SK-N-SH treated with all-trans-retinoic acid at 6 μM for 48 hours (cell line): ENCODE data around the gene ARHGAP25.

ENCODE experiments used
- ATAC-seq: fragments of 200-7000 bp; cut with Tn5 transposase; 3 replicates; pipeline ENCODE4 v1.9.1; 2020; ENCODE audit warnings: mild to moderate bottlenecking, moderate library complexity
- ARNTL ChIP-seq: fragments of 450-650 bp; formaldehyde crosslinking; IDR thresholded peaks from 2 replicates; pipeline ENCODE4 v1.5.0; 2020; ENCODE audit warnings: low read depth, mild to moderate bottlenecking, moderate library complexity, borderline replicate concordance
- BACH2 ChIP-seq: fragments of 250-450 bp; sonication (Bioruptor Pico); IDR thresholded peaks from 2 replicates; pipeline ENCODE4 v1.9.0; 2021; ENCODE audit warnings: mild to moderate bottlenecking, borderline replicate concordance
- CREB5 ChIP-seq: fragments of 250-450 bp; sonication (Bioruptor Pico); IDR thresholded peaks from 2 replicates; pipeline ENCODE4 v1.5.1; 2020; ENCODE audit warnings: low read depth, mild to moderate bottlenecking, moderate library complexity
- OSR1 ChIP-seq: fragments of 250-450 bp; sonication (Bioruptor Pico); IDR thresholded peaks from 2 replicates; pipeline ENCODE4 v1.8.0; 2022; ENCODE audit warnings: moderate library complexity, mild to moderate bottlenecking, inconsistent platforms
- PATZ1 ChIP-seq: fragments of 250-450 bp; sonication (Bioruptor Pico); IDR thresholded peaks from 2 replicates; pipeline ENCODE4 v1.8.0; 2020; ENCODE audit warnings: mild to moderate bottlenecking, moderate library complexity, borderline replicate concordance
- POU6F1 ChIP-seq: fragments of 250-450 bp; sonication (Bioruptor Pico); IDR thresholded peaks from 2 replicates; pipeline ENCODE4 v1.8.0; 2021; ENCODE audit warnings: low read depth, mild to moderate bottlenecking, moderate library complexity, borderline replicate concordance
- TSHZ2 ChIP-seq: fragments of 250-450 bp; sonication (Bioruptor Pico); IDR thresholded peaks from 2 replicates; pipeline ENCODE4 v1.5.0; 2020; ENCODE audit warnings: mild to moderate bottlenecking, moderate library complexity
- ZC3H10 ChIP-seq: fragments of 250-450 bp; sonication (Bioruptor Pico); IDR thresholded peaks from 2 replicates; pipeline ENCODE4 v1.5.1; 2021; ENCODE audit warnings: mild to moderate bottlenecking, moderate library complexity

ARHGAP25 gene

GRCh38 chr2:68737711-68738110 lies 3.1 kb downstream of the ARHGAP25 start (continued):
- no peak for TF ChIP-seq PATZ1
- TF ChIP-seq POU6F1 (CRISPR knock-in tag): no peak

- no peak for ATAC-seq
These were observed 4.4 kb downstream of the ARHGAP25 start for GRCh38 chr2:68738906-68739594.

GRCh38 chr2:68739595-68740399 lies 5.2 kb downstream of the ARHGAP25 start:
- no peak for TF ChIP-seq BACH2
- TF ChIP-seq OSR1 (CRISPR knock-in tag): no peak
- no peak for ATAC-seq

More at GRCh38 chr2:68738906-68739594, 4.4 kb downstream of the ARHGAP25 start:
- no peak for TF ChIP-seq ARNTL

- TF ChIP-seq TSHZ2 (CRISPR knock-in tag): no peak
- no peak for ATAC-seq
These were observed 5.8 kb downstream of the ARHGAP25 start for GRCh38 chr2:68740400-68740914.

GRCh38 chr2:68741238-68741637 lies 6.6 kb downstream of the ARHGAP25 start:
- no peak for ATAC-seq
- TF ChIP-seq ZC3H10 (CRISPR knock-in tag) (no peak), CREB5 (no peak), POU6F1 (CRISPR knock-in tag) (no peak), TSHZ2 (CRISPR knock-in tag) (no peak)
- TF ChIP-seq, all 23 proteins: peak for 0
